Measurements from ENCODE around the gene LSAMP. TPM values are rescaled to one million over a fixed set of nuclear protein-coding genes. Genes with fewer than 3 reads are reported as not detected.
"Not testable (repeated sequence)": the region's sequence is repeated elsewhere in the genome, so short reads cannot be mapped to it uniquely, and the experiment has no call there.

LSAMP gene
- total and polyA plus RNA-seq, 2 of the 13 experiments (the other 11 are each of a cell fraction or from before 2014, with no cell fraction given) = not detected

DNA sequence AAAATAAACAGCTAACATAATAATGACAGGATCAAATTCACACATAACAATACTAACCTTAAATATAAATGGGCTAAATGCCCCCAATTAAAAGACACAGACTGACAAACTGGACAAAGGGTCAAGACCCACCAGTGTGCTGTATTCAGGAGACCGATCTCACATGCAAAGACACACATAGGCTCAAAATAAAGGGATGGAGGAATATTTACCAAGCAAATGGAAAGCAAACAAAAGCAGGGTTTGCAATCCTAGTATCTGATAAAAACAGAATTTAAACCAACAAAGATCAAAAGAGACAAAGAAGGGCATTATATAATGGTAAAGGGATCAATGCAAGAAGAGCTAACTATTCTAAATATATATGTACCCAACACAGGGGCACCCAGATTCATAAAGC lies 692.3 kb downstream of the LSAMP start (continued):
- TF ChIP-seq, protein P1, sequence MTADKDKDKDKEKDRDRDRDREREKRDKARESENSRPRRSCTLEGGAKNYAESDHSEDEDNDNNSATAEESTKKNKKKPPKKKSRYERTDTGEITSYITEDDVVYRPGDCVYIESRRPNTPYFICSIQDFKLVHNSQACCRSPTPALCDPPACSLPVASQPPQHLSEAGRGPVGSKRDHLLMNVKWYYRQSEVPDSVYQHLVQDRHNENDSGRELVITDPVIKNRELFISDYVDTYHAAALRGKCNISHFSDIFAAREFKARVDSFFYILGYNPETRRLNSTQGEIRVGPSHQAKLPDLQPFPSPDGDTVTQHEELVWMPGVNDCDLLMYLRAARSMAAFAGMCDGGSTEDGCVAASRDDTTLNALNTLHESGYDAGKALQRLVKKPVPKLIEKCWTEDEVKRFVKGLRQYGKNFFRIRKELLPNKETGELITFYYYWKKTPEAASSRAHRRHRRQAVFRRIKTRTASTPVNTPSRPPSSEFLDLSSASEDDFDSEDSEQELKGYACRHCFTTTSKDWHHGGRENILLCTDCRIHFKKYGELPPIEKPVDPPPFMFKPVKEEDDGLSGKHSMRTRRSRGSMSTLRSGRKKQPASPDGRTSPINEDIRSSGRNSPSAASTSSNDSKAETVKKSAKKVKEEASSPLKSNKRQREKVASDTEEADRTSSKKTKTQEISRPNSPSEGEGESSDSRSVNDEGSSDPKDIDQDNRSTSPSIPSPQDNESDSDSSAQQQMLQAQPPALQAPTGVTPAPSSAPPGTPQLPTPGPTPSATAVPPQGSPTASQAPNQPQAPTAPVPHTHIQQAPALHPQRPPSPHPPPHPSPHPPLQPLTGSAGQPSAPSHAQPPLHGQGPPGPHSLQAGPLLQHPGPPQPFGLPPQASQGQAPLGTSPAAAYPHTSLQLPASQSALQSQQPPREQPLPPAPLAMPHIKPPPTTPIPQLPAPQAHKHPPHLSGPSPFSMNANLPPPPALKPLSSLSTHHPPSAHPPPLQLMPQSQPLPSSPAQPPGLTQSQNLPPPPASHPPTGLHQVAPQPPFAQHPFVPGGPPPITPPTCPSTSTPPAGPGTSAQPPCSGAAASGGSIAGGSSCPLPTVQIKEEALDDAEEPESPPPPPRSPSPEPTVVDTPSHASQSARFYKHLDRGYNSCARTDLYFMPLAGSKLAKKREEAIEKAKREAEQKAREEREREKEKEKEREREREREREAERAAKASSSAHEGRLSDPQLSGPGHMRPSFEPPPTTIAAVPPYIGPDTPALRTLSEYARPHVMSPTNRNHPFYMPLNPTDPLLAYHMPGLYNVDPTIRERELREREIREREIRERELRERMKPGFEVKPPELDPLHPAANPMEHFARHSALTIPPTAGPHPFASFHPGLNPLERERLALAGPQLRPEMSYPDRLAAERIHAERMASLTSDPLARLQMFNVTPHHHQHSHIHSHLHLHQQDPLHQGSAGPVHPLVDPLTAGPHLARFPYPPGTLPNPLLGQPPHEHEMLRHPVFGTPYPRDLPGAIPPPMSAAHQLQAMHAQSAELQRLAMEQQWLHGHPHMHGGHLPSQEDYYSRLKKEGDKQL (CRISPR knock-in tag; IDR thresholded peaks at IDR 0.05; ENCODE audit: low read depth) = peak; percentile 57; the same call in 1 of the 2 replicates
- TF ChIP-seq ONECUT2 (CRISPR knock-in tag; IDR thresholded peaks at IDR 0.05) (peak; percentile 79), SOX5 (CRISPR knock-in tag; IDR thresholded peaks at IDR 0.05; ENCODE audit: borderline replicate concordance) (peak; percentile 72; the same call in 1 of the 2 replicates), CEBPG (CRISPR knock-in tag; IDR thresholded peaks at IDR 0.05) (peak; percentile 43; the same call in 1 of the 2 replicates), RCOR2 (CRISPR knock-in tag; IDR thresholded peaks at IDR 0.05) (peak; percentile 59; the same call in 1 of the 2 replicates), PPARG (CRISPR knock-in tag; conservative IDR thresholded peaks at IDR 0.05) (peak; percentile 47; the same call in 1 of the 2 replicates), FOXJ3 (CRISPR knock-in tag; IDR thresholded peaks at IDR 0.05; ENCODE audit: borderline replicate concordance) (0 out of 2 replicates have a peak, but pooled peaks have one; percentile 26), ZBTB20 (CRISPR knock-in tag; IDR thresholded peaks at IDR 0.05; ENCODE audit: borderline replicate concordance, low read depth) (peak; percentile 85), SAP130 (CRISPR knock-in tag; IDR thresholded peaks at IDR 0.05; ENCODE audit: low read depth) (peak; percentile 30; the same call in 1 of the 2 replicates), GFI1 (CRISPR knock-in tag; IDR thresholded peaks at IDR 0.05; ENCODE audit: borderline replicate concordance) (peak; percentile 65; the same call in 1 of the 2 replicates), CREM (IDR thresholded peaks at IDR 0.05) (peak; percentile 44; the same call in 1 of the 2 replicates), ZMYM2 (CRISPR knock-in tag; IDR thresholded peaks at IDR 0.05) (peak; percentile 68), FOXP1 (CRISPR knock-in tag; IDR thresholded peaks at IDR 0.05) (peak; percentile 63; the same call in 1 of the 2 replicates), TCF7 (IDR thresholded peaks at IDR 0.05; ENCODE audit: low read depth) (peak; percentile 76), ZNF317 (CRISPR knock-in tag; IDR thresholded peaks at IDR 0.05) (peak; percentile 47; the same call in 1 of the 2 replicates), RARA (CRISPR knock-in tag; IDR thresholded peaks at IDR 0.05) (peak; percentile 21; the same call in 1 of the 2 replicates), SOX13 (CRISPR knock-in tag; conservative IDR thresholded peaks at IDR 0.05 in 1 of 2, IDR thresholded peaks at IDR 0.05 in 1 of 2) (peak in 1 of 2 experiments; percentile 84; a peak in 2 of 4 replicates)
- TF ChIP-seq, protein P2, sequence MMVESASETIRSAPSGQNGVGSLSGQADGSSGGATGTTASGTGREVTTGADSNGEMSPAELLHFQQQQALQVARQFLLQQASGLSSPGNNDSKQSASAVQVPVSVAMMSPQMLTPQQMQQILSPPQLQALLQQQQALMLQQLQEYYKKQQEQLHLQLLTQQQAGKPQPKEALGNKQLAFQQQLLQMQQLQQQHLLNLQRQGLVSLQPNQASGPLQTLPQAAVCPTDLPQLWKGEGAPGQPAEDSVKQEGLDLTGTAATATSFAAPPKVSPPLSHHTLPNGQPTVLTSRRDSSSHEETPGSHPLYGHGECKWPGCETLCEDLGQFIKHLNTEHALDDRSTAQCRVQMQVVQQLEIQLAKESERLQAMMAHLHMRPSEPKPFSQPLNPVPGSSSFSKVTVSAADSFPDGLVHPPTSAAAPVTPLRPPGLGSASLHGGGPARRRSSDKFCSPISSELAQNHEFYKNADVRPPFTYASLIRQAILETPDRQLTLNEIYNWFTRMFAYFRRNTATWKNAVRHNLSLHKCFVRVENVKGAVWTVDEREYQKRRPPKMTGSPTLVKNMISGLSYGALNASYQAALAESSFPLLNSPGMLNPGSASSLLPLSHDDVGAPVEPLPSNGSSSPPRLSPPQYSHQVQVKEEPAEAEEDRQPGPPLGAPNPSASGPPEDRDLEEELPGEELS (CRISPR knock-in tag; IDR thresholded peaks at IDR 0.05) = peak; percentile 72
- not testable (repeated sequence) for TF ChIP-seq CREM (CRISPR knock-in tag; IDR thresholded peaks at IDR 0.05); FOXP1 (IDR thresholded peaks at IDR 0.05); SOX13 (IDR thresholded peaks at IDR 0.05)
- TF ChIP-seq, protein P3, sequence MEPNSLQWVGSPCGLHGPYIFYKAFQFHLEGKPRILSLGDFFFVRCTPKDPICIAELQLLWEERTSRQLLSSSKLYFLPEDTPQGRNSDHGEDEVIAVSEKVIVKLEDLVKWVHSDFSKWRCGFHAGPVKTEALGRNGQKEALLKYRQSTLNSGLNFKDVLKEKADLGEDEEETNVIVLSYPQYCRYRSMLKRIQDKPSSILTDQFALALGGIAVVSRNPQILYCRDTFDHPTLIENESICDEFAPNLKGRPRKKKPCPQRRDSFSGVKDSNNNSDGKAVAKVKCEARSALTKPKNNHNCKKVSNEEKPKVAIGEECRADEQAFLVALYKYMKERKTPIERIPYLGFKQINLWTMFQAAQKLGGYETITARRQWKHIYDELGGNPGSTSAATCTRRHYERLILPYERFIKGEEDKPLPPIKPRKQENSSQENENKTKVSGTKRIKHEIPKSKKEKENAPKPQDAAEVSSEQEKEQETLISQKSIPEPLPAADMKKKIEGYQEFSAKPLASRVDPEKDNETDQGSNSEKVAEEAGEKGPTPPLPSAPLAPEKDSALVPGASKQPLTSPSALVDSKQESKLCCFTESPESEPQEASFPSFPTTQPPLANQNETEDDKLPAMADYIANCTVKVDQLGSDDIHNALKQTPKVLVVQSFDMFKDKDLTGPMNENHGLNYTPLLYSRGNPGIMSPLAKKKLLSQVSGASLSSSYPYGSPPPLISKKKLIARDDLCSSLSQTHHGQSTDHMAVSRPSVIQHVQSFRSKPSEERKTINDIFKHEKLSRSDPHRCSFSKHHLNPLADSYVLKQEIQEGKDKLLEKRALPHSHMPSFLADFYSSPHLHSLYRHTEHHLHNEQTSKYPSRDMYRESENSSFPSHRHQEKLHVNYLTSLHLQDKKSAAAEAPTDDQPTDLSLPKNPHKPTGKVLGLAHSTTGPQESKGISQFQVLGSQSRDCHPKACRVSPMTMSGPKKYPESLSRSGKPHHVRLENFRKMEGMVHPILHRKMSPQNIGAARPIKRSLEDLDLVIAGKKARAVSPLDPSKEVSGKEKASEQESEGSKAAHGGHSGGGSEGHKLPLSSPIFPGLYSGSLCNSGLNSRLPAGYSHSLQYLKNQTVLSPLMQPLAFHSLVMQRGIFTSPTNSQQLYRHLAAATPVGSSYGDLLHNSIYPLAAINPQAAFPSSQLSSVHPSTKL (CRISPR knock-in tag; IDR thresholded peaks at IDR 0.05) = peak; percentile 73

All from HepG2 (cell line).